HG03280 (cell line): Measurements from ENCODE around the gene ACAP1.
"Not testable (repeated sequence)": the region's sequence is repeated elsewhere in the genome, so short reads cannot be mapped to it uniquely, and the experiment has no call there.

ENCODE experiments used
- ATAC-seq: cut with Tn5 transposase; IDR thresholded peaks from one replicate; pipeline ENCODE4 v1.9.1; 2021; ENCODE audit warnings: mild to moderate bottlenecking, moderate library complexity; ENCODE audit not compliant: unreplicated experiment

The ACAP1 gene

DNA sequence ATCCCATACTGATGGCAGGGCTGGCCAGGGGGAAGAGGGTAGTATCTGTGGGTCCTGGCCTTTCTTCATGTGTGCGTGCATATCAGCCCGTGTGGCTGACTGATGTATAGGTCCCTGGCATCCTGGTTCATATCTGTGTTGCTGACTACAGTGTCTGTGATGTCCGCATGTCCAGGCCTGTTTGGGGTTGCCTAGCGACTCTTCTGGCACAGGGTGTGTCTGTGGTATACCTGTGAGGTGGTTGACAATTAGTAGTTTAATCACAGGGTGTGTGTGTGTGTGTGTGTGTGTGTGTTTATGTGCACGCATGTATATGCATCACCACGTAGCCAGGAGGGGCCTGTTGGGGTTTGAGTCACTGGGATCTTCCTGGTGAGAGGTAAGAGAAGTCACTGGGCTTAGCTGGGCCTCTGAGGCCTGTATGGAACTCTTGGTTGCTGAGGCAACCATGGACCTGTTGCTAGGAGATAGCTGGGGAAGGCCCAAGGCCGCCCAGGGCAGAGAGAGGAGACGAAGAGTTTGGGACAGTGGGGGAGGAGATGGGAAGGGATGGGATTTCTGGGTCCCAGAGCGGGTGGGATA, 18.0 kb downstream of the ACAP1 start:
- no peak for ATAC-seq

DNA sequence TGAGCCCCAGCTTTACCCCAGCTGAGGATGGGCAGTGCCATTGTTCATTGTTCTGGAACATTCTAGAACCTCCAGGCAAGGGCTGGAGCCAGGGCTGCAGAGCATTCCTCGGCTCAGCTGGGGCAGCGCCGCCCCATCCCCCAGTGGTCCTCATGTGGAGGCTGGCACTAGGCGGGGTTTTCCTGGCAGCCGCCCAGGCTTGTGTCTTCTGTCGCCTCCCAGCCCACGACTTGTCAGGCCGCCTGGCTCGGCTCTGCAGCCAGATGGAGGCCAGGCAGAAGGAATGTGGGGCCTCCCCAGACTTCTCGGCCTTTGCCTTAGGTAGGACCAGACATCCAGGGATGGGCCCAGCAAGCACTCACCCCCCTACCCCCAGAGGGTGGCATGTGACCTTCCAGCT, 18.7 kb downstream of the ACAP1 start, which contains the start of gene TMEM95:
TMEM95 (plus strand) TSS at position 104 of the 400 bp plus-strand sequence; CDS start at position 153, 49 bp downstream.
- ATAC-seq, result no peak

DNA sequence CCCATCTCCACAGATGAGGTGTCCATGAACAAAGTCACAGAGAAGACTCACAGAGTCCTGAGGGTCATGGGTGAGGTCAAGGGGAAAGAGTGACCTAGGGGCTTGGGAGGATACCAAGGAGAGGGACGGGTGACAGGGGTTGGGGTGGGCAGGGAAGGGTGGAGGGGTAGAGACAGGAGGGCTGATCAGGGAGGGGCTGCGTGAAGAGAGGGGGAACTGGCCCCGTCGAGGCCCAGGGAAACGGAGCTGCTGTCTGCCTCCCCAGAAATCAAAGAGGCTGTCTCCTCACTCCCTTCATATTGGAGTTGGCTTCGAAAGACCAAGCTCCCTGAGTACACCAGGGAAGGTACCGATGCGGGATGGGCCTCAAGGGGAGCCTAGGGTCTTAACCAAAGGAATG, 19.2 kb downstream of the ACAP1 start:
- ATAC-seq, result no peak

DNA sequence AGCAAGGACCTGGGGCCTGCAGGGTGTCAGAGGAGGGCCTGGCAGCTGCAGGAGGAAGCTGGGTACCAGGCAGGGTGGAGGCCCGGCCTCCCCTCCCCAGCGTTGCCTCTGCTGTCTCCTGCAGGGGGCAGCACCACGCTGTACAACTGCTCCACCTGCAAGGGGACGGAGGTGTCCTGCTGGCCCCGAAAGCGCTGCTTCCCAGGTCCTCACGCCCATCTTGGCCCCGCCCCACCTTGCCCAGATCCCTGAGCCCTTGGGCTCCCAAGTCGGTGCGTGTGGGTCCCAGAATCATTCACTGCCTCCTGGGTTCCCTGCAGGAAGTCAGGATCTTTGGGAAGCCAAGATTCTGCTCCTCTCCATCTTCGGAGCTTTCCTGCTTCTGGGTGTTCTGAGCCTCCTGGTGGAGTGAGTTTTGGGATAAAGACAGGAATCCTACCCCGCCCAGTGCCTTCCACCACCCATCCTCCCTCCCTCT, 19.8 kb downstream of the ACAP1 start:
- ATAC-seq, result no peak

DNA sequence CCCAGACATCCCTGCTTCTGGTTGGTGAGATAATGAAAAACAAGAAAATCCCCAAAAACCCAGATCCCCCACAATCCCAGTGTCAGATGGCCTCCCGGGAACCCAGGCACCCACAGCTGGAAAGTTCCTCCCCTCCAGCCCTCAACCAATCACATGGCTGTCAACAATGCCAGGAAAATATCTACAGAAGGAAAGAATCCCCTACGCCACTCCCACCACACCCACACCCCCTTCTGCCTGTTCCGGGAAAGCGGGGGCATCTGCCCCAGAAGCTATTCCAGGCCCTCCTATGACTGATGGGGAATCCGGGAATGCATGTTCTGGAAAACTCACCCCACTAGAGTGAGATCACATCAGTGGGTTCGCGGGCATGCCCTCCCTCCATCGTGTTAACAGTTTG, 20.4 kb downstream of the ACAP1 start:
- no peak for ATAC-seq

DNA sequence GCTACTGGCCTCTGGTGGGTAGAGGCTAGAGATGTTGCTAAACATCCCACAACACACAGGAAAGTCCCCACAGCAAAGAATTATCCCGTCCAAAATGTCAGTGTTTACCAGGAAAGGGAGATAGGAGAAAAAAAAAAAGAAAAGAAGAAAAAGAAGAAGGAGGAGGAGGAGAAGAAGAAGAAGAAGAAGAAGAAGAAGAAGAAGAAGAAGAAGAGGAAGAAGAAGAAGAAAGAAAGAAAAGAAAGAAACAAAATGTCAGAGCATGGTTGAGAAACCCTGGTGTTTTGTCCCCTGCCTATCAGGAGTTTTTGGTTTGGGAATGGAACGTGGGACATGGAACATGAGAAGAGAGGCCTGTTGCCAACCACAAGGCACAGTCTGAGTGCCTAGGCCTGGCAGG, 21.1 kb downstream of the ACAP1 start:
- ATAC-seq, result no peak

DNA sequence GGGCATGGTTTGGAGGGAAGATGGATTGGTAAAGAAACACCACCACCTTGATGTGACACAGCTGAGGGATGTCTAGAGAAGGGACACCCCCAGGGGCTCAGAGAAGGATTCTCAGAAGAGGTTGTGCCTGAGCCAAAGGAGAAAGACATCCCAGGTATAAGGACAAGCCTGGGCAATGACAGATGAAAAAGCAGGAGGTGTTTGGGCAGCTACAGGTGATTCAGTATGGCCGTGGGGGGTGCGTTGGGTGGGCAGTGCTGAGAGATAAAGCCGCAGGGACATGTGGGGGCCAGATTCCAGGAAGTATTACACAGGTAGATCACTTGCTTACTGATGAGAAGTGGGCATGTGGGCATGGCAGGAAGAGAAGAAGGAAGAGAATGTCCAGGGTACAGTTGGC, 25.6 kb downstream of the ACAP1 start:
- ATAC-seq, result no peak

DNA sequence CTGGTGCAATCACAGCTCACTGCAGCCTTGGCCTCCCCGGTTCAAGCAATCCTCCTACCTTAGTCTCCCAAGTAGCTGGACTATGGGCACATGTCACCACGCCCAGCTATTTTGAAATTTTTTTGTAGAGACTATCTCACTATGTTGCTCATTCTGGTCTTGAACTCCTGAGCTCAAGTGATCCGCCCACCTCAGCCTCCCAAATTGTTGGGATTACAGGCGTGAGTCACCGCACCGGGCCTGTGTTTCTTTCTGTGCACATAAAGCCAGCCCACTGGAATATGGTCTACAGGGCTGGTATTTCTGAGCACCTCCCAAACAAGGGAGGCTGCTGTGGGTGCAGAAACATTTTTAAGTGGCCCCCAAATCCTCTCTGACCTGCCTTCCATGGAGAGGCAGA, 27.0 kb downstream of the ACAP1 start:
- ATAC-seq, result no peak

DNA sequence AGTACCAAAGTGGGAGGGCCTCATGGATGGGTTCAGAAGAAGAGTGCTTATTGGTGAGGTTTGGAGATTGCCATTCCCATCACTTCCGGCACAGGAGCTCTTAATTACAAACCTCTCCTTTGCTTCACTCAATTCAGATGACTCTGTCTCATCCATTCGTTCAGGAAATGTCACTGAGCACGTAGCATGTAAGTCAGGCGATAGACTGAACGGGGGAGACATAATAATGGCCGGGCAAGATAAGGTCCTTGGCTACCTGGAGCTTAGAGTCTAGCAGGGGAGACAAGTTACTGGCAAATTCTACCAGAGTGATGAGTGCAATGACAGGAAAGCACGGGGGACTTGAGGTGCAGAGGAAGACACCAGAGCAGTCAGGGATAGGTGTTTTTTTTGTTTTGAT, 29.6 kb downstream of the ACAP1 start:
- not testable (repeated sequence) for ATAC-seq

DNA sequence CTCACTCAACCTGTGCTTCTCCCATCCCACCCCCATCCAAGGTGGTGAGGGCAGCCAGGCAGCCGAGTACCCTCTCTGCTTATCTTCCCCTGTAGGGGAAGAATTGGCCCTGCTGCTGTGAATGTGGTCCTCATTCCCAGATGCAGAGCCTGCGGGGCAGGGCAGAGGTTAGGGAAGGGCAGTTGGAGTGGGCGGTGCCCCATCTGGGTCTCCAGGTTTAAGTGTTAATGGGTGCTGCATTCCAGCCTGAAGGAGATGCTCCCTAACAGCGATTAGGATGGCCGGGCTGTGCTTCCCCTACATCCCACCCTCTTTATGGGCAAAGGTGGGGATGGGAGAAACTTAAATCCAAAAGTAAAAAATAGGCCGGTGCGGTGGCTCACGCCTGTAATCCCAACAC, 30.8 kb downstream of the ACAP1 start:
- ATAC-seq, result no peak

DNA sequence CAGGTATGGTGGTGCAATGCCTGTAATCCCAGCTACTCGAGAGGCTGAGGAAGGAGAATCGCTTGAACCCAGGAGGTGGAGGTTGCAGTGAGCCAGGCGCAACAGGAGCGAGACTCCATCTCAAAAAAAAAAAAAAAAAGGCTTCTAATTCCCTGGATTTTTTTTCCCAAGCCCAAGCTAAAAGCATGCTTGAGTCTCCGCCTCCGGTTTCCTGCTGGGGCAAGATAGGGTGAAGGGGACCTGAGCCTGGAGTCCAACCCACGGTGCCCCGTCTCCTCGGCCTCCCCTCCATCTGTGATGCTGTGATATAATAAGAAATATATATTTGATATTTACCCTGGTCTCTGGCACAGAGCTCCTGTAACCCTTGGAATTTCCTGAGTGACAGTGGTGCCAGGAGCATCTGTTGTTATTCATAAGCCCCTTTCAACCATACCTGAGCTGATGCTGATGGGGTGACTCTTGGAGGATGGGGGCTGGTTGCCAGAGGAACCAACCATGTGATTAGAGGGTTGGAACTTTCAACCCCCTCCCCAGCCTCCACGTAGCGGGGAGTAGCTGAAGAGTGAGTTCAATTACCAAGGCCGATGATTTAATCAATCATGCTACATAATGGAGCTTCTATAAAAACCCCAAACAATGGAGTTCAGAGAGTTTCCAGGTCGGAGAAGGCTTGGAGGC, 31.7 kb downstream of the ACAP1 start:
- ATAC-seq, result no peak

DNA sequence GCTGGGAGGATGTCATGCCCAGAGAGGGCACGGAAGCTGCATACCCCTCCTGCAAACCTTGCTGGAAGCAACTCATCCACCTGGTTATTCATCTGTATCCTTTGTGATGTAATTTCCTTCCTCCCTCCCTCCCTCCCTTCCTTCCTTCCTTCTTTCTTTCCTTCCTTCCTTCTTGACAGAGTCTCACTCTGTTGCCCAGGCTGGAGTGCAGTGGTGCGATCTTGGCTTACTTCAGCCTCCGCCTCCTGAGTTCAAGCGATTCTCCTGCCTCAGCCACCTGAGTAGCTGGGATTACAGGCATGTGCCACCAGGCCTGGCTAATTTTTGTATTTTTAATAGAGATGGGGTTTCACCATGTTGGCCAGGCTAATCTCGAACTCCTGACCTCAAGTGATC, 32.3 kb downstream of the ACAP1 start:
- ATAC-seq, result not testable (repeated sequence)

DNA sequence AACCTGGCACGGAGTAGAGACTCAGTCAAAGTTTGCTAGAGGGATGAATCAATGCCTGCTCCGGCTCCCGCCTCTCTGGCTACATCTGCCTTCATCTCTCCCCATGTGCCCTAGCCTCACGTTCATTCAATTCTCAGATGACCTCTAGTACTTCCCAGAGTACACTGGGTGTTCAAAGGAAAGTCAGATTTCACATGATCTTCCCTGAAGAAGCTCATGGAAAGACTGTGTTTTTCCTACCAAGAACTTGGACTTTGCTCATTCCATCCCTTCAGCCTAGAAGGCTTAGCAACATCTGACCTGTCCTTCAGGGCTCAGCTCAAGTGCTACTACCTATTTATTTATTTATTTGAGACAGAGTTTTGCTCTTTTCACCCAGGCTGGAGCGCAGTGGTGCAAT, 33.5 kb downstream of the ACAP1 start:
- no peak for ATAC-seq

DNA sequence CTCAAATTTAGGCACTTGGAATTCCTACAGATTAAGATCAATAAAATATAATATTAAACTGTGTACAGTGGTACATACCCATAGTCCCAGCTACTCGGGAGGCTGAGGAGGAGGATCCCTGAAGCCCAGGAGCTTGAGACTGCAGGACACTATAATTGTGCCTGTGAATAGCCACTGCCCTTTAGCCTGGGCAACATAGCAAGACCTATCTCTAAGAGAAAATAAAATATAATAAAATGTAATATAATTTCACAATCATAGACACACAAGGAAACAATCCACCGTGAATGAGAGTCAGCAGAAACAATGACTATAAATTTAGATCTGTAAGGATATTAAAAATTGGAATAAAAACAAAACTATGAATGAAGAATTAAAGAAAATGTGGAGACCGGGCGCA, 34.5 kb downstream of the ACAP1 start:
- no peak for ATAC-seq

DNA sequence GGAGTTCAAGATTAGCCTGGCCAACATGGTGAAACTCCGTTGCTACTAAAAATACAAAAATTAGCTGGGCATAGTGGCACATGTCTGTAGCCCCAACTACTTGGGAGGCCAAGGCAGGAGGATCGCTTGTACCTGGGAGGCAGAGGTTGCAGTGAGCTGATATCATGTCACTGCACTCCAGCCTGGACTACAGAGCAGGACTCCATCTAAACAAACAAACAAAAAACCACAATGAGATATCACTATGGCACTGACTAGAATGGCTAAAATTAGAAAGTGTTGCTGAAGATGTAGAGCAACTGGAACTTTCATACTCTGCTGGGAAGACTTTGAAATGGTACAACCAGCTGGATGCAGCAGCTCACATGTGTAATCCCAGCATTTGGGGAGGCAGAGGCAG, 38.0 kb downstream of the ACAP1 start:
- no peak for ATAC-seq

DNA sequence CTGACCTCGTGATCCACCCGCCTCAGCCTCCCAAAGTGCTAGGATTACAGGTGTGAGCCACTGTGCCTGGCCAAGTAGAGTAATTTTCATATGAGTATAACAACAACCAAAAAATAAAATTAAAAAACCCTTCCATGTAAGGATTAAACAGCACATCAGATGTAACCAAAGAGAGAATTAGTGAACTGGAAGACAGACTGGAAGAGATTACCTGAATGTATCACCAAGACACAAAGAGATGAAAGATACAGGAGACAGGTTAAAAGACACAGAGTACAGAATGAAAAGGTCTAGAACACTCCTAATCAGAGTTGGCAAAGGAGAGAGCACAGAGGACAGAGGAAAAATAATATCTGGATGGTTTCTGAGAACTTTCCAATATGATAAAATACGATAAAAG, 42.8 kb downstream of the ACAP1 start:
- ATAC-seq, result no peak

DNA sequence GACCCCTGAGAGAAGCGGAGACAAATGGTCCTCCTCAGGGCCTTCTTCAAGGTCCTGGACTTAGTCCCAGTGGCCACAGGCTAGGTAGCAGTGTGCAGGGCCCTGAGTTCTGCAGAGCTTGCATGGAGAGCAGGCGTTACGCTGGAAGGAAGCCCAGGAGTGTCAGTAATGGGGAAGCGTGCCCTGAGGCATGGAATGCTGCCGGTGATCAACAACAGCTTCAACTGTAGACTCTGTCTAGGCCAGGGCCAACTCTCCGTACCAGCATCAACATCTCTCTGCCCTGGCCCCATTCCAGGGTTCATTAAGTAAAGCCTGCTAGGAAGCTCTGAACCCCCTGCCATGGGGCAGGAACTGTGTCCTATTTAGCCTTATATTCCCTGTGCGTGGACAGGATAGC, 44.0 kb downstream of the ACAP1 start:
- ATAC-seq, result no peak

DNA sequence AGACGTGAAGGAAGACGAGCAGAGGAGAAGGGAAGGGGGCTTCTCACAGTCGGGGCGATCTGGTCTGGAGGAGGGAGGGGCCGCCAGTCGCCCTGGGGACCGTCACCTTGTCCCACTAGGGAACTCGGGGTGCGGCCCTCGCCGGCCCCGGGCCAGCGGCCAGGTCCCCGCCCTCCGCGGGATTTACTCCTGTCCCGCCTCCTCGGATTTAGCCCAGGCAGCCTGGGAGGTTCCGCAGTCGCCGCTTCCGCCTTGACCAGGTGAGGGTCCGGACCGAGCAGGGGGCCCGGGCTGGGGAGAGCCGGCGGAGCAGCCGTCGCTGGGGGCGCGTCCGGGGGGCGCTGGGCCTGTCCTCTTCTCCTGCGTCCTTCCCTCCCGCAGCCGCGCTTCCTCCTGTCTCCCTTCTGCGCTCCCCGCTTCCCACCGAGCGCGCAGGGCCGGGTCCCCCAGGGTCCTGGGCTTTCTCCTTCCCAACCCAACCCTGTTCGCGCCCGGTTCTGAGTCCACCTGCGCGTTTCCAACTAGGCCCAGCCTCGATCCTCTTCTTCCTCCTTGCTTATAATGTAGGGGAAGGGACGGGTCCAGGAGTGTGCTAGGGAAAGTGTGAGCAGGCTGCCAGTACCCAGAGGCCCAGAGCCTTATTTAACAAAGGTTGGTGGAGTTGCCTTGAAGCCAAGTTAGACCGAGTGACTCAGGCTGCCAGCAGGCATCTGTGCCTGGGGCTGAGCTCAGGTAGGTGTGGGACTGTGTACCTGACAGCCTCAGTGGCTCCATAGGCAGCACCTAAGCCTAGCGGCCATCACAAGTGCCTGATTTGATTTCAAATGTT, 44.7 kb downstream of the ACAP1 start, which contains the start of gene TNK1:
TNK1 (plus strand) TSS at position 235 of the 829 bp plus-strand sequence. CDS start 1,838 bp downstream, outside the sequence.
- no peak for ATAC-seq

DNA sequence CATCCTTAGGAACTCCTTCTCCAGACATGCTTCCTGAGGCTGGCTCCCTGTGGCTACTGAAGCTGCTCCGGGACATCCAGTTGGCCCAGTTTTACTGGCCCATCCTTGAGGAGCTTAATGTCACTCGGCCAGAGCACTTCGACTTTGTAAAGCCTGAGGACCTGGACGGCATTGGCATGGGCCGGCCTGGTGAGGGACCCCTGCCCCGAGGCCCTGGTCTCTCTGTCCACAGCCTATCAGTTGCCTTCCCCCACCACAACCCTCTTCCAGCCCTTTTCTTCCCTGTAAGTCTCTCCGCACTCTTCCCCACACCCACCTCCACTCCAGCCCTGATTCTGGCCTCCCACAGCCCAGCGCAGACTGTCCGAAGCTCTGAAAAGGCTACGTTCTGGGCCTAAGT, 46.6 kb downstream of the ACAP1 start:
- ATAC-seq, result no peak

DNA sequence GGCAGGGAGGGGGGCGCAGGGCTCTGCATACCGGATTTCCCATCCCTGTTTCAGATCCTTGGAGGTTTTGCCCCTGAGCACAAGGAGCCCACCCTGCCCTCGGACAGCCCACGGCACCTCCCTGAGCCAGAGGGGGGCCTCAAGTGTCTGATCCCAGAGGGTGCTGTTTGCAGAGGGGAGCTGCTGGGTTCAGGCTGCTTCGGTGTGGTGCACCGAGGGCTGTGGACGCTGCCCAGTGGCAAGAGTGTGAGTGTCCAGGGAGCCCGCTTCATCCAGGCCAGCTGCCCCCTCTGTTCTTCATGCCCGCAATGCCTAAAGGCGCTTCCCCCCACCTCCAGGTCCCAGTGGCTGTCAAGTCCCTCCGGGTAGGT, 47.0 kb downstream of the ACAP1 start:
- ATAC-seq, result no peak

DNA sequence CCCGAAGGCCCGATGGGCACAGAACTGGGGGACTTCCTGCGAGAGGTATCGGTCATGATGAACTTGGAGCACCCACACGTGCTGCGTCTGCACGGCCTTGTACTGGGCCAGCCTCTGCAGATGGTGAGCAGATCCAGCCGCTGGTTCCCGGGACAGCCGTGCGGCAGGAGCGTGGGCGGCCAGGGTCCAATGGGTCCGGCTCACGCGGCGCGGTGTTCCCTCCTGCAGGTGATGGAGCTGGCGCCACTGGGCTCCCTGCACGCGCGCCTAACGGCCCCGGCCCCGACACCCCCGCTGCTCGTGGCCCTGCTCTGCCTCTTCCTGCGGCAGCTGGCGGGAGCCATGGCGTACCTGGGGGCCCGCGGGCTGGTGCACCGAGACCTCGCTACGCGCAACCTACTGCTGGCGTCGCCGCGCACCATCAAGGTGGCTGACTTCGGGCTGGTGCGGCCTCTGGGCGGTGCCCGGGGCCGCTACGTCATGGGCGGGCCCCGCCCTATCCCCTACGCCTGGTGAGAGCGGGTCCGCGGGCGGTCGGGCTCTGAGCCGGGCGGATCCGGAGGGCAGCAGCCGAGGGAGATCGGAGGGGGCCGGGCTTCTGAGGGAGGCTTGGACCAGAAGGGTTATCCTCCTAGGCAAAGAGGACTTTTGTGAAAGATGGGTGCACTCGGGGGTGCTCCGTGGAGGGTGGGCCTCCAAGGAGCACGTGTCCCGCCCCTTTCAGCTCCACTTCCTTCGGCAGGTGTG, 47.6 kb downstream of the ACAP1 start:
- peak; percentile 84 for ATAC-seq
